HEK293 (cell line): ENCODE measurements around the gene CTNNBL1.

Source experiments
- FEZF1 ChIP-seq: fragments of 450-650 bp; formaldehyde crosslinking; IDR thresholded peaks from 2 replicates; pipeline ENCODE4 v1.5.1; 2016; ENCODE audit warnings: missing biosample characterization, missing genetic modification characterization
- MEIS1 ChIP-seq: sonication (generic); formaldehyde crosslinking; IDR thresholded peaks from 2 replicates; pipeline ENCODE4 v1.8.1; 2022; ENCODE audit warnings: missing genetic modification reagents, mild to moderate bottlenecking, borderline replicate concordance
- MYNN ChIP-seq: fragments of 450-650 bp; formaldehyde crosslinking; IDR thresholded peaks from 2 replicates; pipeline ENCODE4 v1.5.1; 2016; ENCODE audit warnings: missing biosample characterization, missing genetic modification characterization, borderline replicate concordance
- YY2 ChIP-seq: fragments of 450-650 bp; formaldehyde crosslinking; IDR thresholded peaks from 2 replicates; pipeline ENCODE4 v1.5.1; 2016; ENCODE audit warnings: missing biosample characterization, missing genetic modification characterization
- ZEB2 ChIP-seq: fragments of 450-650 bp; formaldehyde crosslinking; IDR thresholded peaks from 2 replicates; pipeline ENCODE4 v1.5.1; 2016; ENCODE audit warnings: missing biosample characterization, missing genetic modification characterization
- ZNF146 ChIP-seq: fragments of 450-650 bp; formaldehyde crosslinking; IDR thresholded peaks from 2 replicates; pipeline ENCODE4 v1.5.1; 2016; ENCODE audit warnings: missing biosample characterization, missing genetic modification characterization
- ZNF16 ChIP-seq: fragments of 450-650 bp; formaldehyde crosslinking; IDR thresholded peaks from 2 replicates; pipeline ENCODE4 v1.5.1; 2016; ENCODE audit warnings: low read depth, missing biosample characterization, missing genetic modification characterization
- ZNF211 ChIP-seq: fragments of 450-650 bp; formaldehyde crosslinking; IDR thresholded peaks from 2 replicates; pipeline ENCODE4 v1.5.1; 2016; ENCODE audit warnings: low read depth, missing biosample characterization, missing genetic modification characterization
- ZNF324 ChIP-seq: fragments of 450-650 bp; formaldehyde crosslinking; IDR thresholded peaks from 2 replicates; pipeline ENCODE4 v1.5.1; 2016; ENCODE audit warnings: missing biosample characterization, missing genetic modification characterization
- ZNF366 ChIP-seq: fragments of 450-650 bp; formaldehyde crosslinking; conservative IDR thresholded peaks from 2 replicates; pipeline ENCODE4 v1.5.1; 2016; ENCODE audit warnings: missing biosample characterization, missing genetic modification characterization
- ZNF48 ChIP-seq: fragments of 450-650 bp; formaldehyde crosslinking; IDR thresholded peaks from 2 replicates; pipeline ENCODE4 v1.5.1; 2016; ENCODE audit warnings: missing biosample characterization, missing genetic modification characterization
- ZNF521 ChIP-seq: fragments of 450-650 bp; formaldehyde crosslinking; IDR thresholded peaks from 2 replicates; pipeline ENCODE4 v1.5.1; 2017; ENCODE audit warnings: missing biosample characterization, mild to moderate bottlenecking, missing genetic modification characterization
- ZNF549 ChIP-seq: fragments of 450-650 bp; IDR thresholded peaks from 2 replicates; pipeline ENCODE4 v1.5.1; 2018; ENCODE audit warnings: missing biosample characterization, missing genetic modification characterization, mild to moderate bottlenecking, inconsistent platforms, moderate library complexity
- ZNF623 ChIP-seq: fragments of 450-650 bp; formaldehyde crosslinking; IDR thresholded peaks from 2 replicates; pipeline ENCODE4 v1.5.1; 2016; ENCODE audit warnings: missing biosample characterization, missing genetic modification characterization
- ZNF701 ChIP-seq: fragments of 450-650 bp; formaldehyde crosslinking; IDR thresholded peaks from 2 replicates; pipeline ENCODE4 v1.5.1; 2016; ENCODE audit warnings: missing biosample characterization, missing genetic modification characterization
- ZNF768 ChIP-seq: fragments of 450-650 bp; formaldehyde crosslinking; IDR thresholded peaks from 2 replicates; pipeline ENCODE4 v1.5.1; 2018; ENCODE audit warnings: missing biosample characterization, mild to moderate bottlenecking, missing genetic modification characterization
- ZNF837 ChIP-seq: fragments of 450-650 bp; formaldehyde crosslinking; IDR thresholded peaks from 2 replicates; pipeline ENCODE4 v1.5.1; 2016; ENCODE audit warnings: missing biosample characterization, missing genetic modification characterization
- ZXDB ChIP-seq: fragments of 450-650 bp; formaldehyde crosslinking; IDR thresholded peaks from 2 replicates; pipeline ENCODE4 v1.5.1; 2016; ENCODE audit warnings: missing biosample characterization, missing genetic modification characterization
- TF ChIP-seq, protein P1 (sequence below): fragments of 450-650 bp; formaldehyde crosslinking; IDR thresholded peaks from 2 replicates; pipeline ENCODE4; 2016; ENCODE audit warnings: missing biosample characterization, missing genetic modification characterization
- TF ChIP-seq, protein P2 (sequence below): fragments of 450-650 bp; formaldehyde crosslinking; IDR thresholded peaks from 2 replicates; pipeline ENCODE4 v1.5.1; 2016; ENCODE audit warnings: missing biosample characterization, missing genetic modification characterization
- TF ChIP-seq, protein P3 (sequence below): fragments of 450-650 bp; formaldehyde crosslinking; IDR thresholded peaks from 2 replicates; pipeline ENCODE4 v1.5.1; 2017; ENCODE audit warnings: missing biosample characterization, missing genetic modification characterization
- TF ChIP-seq, protein P4 (sequence below): fragments of 450-650 bp; formaldehyde crosslinking; IDR thresholded peaks from 2 replicates; pipeline ENCODE4 v1.5.1; 2016; ENCODE audit warnings: missing biosample characterization, missing genetic modification characterization
- TF ChIP-seq, protein P5 (sequence below): fragments of 450-650 bp; formaldehyde crosslinking; IDR thresholded peaks from 2 replicates; pipeline ENCODE4 v1.5.1; 2016; ENCODE audit warnings: missing biosample characterization, missing genetic modification characterization
- TF ChIP-seq, protein P6 (sequence below): fragments of 450-650 bp; formaldehyde crosslinking; IDR thresholded peaks from 2 replicates; pipeline ENCODE4 v1.5.1; 2017; ENCODE audit warnings: missing biosample characterization, missing genetic modification characterization
- TF ChIP-seq, protein P7 (sequence below): fragments of 450-650 bp; formaldehyde crosslinking; IDR thresholded peaks from 2 replicates; pipeline ENCODE4 v1.5.1; 2016; ENCODE audit warnings: missing biosample characterization, missing genetic modification characterization
- TF ChIP-seq, protein P8 (sequence below): fragments of 450-650 bp; formaldehyde crosslinking; IDR thresholded peaks from 2 replicates; pipeline ENCODE4 v1.5.1; 2016; ENCODE audit warnings: missing biosample characterization, missing genetic modification characterization

CTNNBL1 gene

DNA sequence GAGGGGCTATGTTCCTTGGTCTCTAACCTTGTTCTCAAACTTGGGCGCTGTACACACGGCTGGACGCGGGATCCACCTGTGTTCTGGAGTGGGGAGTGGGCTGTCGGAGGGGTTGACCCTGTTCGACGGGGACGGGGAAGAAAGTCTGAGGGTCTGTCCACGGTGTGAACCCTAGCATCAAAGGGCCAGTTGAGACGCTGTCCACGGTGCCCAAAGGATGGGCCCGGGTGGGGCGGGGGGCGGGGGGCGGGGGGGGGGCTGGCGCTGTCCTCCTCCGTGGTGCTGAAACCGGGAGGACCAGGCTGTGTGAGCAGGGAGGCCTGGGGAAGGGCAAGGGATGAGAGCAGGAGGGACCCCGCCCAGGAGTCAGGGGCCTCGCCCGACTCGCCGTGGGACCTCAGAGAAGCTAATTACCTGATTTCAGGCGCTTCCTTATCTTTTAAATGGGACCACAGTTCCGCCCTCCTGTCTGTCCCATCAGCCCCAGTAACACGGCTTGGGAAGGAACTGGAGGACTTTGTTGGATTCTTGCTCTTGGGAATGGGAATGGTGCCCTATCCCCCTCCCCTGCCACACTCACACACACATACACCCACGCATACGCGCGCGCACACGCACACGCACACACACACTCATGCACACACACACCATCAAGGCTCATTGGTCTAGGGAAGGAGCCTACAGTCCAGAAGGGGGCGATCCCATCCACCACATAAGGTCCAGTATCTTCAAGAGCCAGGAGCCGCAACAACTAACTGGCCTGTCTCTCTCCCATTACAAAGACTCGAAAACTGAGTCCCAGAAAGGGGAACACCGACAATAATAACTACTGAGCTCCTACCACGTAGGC lies 208.0 kb downstream of the CTNNBL1 start (continued):
- TF ChIP-seq, protein P1, sequence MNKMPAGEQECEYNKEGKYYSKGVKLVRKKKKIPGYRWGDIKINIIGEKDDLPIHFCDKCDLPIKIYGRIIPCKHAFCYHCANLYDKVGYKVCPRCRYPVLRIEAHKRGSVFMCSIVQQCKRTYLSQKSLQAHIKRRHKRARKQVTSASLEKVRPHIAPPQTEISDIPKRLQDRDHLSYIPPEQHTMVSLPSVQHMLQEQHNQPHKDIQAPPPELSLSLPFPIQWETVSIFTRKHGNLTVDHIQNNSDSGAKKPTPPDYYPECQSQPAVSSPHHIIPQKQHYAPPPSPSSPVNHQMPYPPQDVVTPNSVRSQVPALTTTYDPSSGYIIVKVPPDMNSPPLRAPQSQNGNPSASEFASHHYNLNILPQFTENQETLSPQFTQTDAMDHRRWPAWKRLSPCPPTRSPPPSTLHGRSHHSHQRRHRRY, result no peak
- no peak for TF ChIP-seq ZNF366 (tag by site-specific recombination)
- TF ChIP-seq, protein P2, sequence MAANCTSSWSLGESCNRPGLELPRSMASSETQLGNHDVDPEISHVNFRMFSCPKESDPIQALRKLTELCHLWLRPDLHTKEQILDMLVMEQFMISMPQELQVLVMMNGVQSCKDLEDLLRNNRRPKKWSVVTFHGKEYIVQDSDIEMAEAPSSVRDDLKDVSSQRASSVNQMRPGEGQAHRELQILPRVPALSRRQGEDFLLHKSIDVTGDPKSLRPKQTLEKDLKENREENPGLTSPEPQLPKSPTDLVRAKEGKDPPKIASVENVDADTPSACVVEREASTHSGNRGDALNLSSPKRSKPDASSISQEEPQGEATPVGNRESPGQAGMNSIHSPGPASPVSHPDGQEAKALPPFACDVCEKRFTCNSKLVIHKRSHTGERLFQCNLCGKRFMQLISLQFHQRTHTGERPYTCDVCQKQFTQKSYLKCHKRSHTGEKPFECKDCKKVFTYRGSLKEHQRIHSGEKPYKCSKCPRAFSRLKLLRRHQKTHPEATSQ (tag by site-specific recombination), result no peak
- TF ChIP-seq FEZF1, result no peak
- TF ChIP-seq MEIS1 (CRISPR knock-in tag), result no peak
- TF ChIP-seq ZNF837 (tag by site-specific recombination), result no peak
- TF ChIP-seq ZEB2 (tag by site-specific recombination), result no peak
- TF ChIP-seq, protein P3, sequence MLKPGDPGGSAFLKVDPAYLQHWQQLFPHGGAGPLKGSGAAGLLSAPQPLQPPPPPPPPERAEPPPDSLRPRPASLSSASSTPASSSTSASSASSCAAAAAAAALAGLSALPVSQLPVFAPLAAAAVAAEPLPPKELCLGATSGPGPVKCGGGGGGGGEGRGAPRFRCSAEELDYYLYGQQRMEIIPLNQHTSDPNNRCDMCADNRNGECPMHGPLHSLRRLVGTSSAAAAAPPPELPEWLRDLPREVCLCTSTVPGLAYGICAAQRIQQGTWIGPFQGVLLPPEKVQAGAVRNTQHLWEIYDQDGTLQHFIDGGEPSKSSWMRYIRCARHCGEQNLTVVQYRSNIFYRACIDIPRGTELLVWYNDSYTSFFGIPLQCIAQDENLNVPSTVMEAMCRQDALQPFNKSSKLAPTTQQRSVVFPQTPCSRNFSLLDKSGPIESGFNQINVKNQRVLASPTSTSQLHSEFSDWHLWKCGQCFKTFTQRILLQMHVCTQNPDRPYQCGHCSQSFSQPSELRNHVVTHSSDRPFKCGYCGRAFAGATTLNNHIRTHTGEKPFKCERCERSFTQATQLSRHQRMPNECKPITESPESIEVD (tag by site-specific recombination), result no peak
- TF ChIP-seq, protein P4, sequence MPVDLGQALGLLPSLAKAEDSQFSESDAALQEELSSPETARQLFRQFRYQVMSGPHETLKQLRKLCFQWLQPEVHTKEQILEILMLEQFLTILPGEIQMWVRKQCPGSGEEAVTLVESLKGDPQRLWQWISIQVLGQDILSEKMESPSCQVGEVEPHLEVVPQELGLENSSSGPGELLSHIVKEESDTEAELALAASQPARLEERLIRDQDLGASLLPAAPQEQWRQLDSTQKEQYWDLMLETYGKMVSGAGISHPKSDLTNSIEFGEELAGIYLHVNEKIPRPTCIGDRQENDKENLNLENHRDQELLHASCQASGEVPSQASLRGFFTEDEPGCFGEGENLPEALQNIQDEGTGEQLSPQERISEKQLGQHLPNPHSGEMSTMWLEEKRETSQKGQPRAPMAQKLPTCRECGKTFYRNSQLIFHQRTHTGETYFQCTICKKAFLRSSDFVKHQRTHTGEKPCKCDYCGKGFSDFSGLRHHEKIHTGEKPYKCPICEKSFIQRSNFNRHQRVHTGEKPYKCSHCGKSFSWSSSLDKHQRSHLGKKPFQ, result no peak
- TF ChIP-seq ZNF48 (tag by site-specific recombination), result no peak
- TF ChIP-seq, protein P5, sequence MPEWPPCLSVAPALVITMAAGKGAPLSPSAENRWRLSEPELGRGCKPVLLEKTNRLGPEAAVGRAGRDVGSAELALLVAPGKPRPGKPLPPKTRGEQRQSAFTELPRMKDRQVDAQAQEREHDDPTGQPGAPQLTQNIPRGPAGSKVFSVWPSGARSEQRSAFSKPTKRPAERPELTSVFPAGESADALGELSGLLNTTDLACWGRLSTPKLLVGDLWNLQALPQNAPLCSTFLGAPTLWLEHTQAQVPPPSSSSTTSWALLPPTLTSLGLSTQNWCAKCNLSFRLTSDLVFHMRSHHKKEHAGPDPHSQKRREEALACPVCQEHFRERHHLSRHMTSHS (tag by site-specific recombination), result no peak
- TF ChIP-seq ZNF521 (tag by site-specific recombination), result no peak
- TF ChIP-seq, protein P6, sequence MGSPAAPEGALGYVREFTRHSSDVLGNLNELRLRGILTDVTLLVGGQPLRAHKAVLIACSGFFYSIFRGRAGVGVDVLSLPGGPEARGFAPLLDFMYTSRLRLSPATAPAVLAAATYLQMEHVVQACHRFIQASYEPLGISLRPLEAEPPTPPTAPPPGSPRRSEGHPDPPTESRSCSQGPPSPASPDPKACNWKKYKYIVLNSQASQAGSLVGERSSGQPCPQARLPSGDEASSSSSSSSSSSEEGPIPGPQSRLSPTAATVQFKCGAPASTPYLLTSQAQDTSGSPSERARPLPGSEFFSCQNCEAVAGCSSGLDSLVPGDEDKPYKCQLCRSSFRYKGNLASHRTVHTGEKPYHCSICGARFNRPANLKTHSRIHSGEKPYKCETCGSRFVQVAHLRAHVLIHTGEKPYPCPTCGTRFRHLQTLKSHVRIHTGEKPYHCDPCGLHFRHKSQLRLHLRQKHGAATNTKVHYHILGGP (tag by site-specific recombination), result no peak
- no peak for TF ChIP-seq ZNF549 (tag by site-specific recombination)
- no peak for TF ChIP-seq ZXDB (tag by site-specific recombination)
- TF ChIP-seq, protein P7, sequence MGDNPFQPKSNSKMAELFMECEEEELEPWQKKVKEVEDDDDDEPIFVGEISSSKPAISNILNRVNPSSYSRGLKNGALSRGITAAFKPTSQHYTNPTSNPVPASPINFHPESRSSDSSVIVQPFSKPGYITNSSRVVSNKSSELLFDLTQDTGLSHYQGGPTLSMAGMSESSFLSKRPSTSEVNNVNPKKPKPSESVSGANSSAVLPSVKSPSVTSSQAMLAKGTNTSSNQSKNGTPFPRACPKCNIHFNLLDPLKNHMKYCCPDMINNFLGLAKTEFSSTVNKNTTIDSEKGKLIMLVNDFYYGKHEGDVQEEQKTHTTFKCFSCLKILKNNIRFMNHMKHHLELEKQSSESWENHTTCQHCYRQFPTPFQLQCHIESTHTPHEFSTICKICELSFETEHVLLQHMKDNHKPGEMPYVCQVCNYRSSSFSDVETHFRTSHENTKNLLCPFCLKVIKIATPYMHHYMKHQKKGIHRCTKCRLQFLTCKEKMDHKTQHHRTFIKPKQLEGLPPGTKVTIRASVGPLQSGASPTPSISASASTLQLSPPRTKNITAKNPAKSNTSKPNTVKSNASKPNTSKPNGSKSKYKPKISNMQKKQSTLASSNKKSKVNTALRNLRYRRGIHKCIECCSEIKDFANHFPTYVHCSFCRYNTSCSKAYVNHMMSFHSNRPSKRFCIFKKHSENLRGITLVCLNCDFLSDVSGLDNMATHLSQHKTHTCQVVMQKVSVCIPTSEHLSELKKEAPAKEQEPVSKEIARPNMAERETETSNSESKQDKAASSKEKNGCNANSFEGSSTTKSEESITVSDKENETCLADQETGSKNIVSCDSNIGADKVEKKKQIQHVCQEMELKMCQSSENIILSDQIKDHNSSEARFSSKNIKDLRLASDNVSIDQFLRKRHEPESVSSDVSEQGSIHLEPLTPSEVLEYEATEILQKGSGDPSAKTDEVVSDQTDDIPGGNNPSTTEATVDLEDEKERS, result no peak
- TF ChIP-seq ZNF146 (tag by site-specific recombination), result no peak
- TF ChIP-seq, protein P8, sequence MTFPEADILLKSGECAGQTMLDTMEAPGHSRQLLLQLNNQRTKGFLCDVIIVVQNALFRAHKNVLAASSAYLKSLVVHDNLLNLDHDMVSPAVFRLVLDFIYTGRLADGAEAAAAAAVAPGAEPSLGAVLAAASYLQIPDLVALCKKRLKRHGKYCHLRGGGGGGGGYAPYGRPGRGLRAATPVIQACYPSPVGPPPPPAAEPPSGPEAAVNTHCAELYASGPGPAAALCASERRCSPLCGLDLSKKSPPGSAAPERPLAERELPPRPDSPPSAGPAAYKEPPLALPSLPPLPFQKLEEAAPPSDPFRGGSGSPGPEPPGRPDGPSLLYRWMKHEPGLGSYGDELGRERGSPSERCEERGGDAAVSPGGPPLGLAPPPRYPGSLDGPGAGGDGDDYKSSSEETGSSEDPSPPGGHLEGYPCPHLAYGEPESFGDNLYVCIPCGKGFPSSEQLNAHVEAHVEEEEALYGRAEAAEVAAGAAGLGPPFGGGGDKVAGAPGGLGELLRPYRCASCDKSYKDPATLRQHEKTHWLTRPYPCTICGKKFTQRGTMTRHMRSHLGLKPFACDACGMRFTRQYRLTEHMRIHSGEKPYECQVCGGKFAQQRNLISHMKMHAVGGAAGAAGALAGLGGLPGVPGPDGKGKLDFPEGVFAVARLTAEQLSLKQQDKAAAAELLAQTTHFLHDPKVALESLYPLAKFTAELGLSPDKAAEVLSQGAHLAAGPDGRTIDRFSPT (tag by site-specific recombination), result 0 out of 2 replicates have a peak, but pooled peaks have one; percentile 19
- TF ChIP-seq MYNN (tag by site-specific recombination), result no peak
- no peak for TF ChIP-seq ZNF16 (tag by site-specific recombination)
- no peak for TF ChIP-seq ZNF701 (tag by site-specific recombination)
- TF ChIP-seq ZNF768, result no peak
- no peak for TF ChIP-seq ZNF211 (tag by site-specific recombination)
- no peak for TF ChIP-seq YY2
- TF ChIP-seq ZNF324 (tag by site-specific recombination), result no peak
- TF ChIP-seq ZNF623 (tag by site-specific recombination), result no peak
